Ishikawa (cell line): ENCODE measurements around the gene MMP10.

Experiments used
- CEBPB ChIP-seq: IDR thresholded peaks from 2 replicates; pipeline ENCODE4 v1.6.1; 2012
- CREB1 ChIP-seq: IDR thresholded peaks from 2 replicates; pipeline ENCODE4 v1.6.1; 2012; ENCODE audit warnings: low read depth
- EP300 ChIP-seq: IDR thresholded peaks from 2 replicates; pipeline ENCODE4 v1.6.1; 2012; ENCODE audit warnings: borderline replicate concordance
- FOXM1 ChIP-seq: IDR thresholded peaks from 2 replicates; pipeline ENCODE4 v1.6.1; 2012; ENCODE audit warnings: low read depth, borderline replicate concordance
- NFIC ChIP-seq: IDR thresholded peaks from 2 replicates; pipeline ENCODE4 v1.6.1; 2012
- RAD21 ChIP-seq: IDR thresholded peaks from 2 replicates; pipeline ENCODE4 v1.6.1; 2012; ENCODE audit warnings: low read depth
- TAF1 ChIP-seq: IDR thresholded peaks from 2 replicates; pipeline ENCODE4 v1.6.1; 2012; ENCODE audit warnings: low read depth, mild to moderate bottlenecking
- YY1 ChIP-seq: IDR thresholded peaks from 2 replicates; pipeline ENCODE4 v1.6.1; 2012; ENCODE audit warnings: low read depth
- ZBTB7A ChIP-seq: IDR thresholded peaks from 2 replicates; pipeline ENCODE4 v1.6.1; 2012; ENCODE audit warnings: low read depth
- TF ChIP-seq, protein P1 (sequence below): IDR thresholded peaks from 2 replicates; pipeline ENCODE4 v1.6.1; 2012

DNA sequence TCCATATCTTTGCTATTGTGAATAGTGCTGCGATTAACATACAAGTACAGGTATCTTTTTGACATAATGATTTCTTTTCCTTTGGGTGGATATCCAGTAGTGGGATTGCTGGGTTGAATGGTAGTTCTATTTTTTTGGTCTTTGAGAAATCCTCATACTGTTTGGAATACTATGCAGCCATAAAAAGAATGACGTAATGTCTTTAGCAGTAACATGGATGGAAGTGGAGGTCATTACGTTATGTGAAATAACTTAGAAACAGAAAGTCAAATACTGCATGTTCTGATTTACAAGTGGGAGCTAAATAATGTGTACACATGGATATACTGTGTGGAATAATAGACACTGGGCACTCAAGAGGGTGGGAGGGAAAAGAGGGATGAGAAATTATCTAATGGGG, 4.0 kb upstream of the MMP10 start:
- TF ChIP-seq CREB1 (no peak), RAD21 (no peak), TAF1 (no peak), FOXM1 (no peak), CEBPB (no peak), ZBTB7A (no peak), EP300 (no peak), NFIC (no peak), YY1 (no peak)
- TF ChIP-seq, protein P1, sequence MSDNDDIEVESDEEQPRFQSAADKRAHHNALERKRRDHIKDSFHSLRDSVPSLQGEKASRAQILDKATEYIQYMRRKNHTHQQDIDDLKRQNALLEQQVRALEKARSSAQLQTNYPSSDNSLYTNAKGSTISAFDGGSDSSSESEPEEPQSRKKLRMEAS, result no peak
